Ovary (tissue), 3 donors: ENCODE results near the gene HIRA.

Experiments used
- EP300 ChIP-seq: sonication (generic); formaldehyde crosslinking; IDR thresholded peaks from one replicate; pipeline ENCODE4 v1.6.1; 2017; ENCODE audit warnings: antibody characterized with exemption
- TF ChIP-seq, protein P1 (sequence below), 3 donors: fragments of 450-650 bp in 2 of 3; fragments of 200-600 bp in 1 of 3; IDR thresholded peaks; one replicate each; pipeline versions ENCODE4 v1.5.1 to v1.8.0; 2016 to 2022; ENCODE audit warnings: antibody characterized with exemption in 3 of 3, mild to moderate bottlenecking in 1 of 3
- donor health status: DM: no; HTN: no; CAD: no.

DNA sequence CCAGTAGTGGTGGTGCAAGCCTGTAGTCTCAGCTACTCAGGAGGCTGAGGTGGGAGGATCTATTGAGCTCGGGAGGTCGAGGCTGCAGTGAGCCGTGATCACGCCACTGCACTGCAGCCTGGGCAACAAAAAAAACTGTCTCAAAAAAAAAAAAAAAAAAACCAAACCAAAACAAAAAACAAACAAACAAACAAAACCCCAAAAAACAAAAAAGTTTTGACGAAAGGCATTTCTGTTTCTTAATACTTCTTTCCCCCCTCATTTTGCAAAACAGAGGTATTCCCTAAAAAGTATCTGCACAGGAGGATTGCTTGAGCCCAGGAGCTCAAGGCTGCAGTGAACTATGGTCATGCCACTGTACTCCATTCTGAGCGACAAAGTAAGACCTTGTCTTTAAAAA is 11.2 kb downstream of the HIRA start:
- no peak for TF ChIP-seq EP300
- TF ChIP-seq, protein P1, sequence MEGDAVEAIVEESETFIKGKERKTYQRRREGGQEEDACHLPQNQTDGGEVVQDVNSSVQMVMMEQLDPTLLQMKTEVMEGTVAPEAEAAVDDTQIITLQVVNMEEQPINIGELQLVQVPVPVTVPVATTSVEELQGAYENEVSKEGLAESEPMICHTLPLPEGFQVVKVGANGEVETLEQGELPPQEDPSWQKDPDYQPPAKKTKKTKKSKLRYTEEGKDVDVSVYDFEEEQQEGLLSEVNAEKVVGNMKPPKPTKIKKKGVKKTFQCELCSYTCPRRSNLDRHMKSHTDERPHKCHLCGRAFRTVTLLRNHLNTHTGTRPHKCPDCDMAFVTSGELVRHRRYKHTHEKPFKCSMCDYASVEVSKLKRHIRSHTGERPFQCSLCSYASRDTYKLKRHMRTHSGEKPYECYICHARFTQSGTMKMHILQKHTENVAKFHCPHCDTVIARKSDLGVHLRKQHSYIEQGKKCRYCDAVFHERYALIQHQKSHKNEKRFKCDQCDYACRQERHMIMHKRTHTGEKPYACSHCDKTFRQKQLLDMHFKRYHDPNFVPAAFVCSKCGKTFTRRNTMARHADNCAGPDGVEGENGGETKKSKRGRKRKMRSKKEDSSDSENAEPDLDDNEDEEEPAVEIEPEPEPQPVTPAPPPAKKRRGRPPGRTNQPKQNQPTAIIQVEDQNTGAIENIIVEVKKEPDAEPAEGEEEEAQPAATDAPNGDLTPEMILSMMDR (IDR thresholded peaks at IDR 0.05): no peak
